Measurements from ENCODE around the gene S100A5. TPM values are rescaled to one million over a fixed set of nuclear protein-coding genes. Genes with fewer than 3 reads are reported as not detected.

The S100A5 gene
- total RNA-seq, 1 donor from 2014 or later = not detected

DNA sequence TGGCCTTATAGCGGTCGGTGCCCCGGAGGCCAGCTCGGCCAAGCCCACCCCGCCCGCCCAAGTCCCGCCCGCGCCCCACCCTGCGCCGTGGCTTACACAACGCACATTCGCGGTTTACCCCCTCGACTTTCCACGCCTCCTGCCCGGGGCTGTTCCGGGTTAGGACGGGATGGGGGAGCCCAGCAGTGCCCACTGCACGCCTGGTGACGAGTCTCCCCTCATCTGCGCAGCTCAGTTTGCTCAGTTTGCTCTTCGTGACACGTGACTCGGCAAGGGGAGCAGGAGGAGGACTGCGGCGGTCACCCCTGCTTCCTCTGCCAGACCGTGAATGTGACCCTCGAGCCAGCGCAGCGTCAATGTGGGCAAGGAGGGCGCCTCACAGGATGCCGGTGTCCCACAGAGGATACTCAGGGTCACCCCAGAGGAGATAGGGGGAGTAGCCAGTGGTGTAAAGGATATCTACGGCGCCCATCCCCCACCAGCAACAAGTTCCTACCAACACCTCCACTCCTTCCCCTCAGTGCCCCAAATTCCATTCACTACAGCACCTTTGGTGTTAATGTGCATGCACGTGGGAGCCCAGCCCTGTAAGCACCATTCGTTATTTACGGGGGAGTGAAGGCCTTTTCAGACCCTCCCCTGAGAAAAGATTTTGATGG lies 4.6 kb downstream of the S100A5 start:
- H3K27ac Mint-ChIP-seq = peak overlapping the region; percentile 20
- no peaks in the 10 kb centered on the region for H3K36me3 Mint-ChIP-seq (ENCODE audit: insufficient read depth)
- no peaks in the 10 kb centered on the region for H3K9me3 Mint-ChIP-seq (ENCODE audit: low read depth)
- peaks cover 28% of the 10 kb centered on the region for H3K4me1 Mint-ChIP-seq (ENCODE audit: low read depth)
- TF ChIP-seq, protein P1, sequence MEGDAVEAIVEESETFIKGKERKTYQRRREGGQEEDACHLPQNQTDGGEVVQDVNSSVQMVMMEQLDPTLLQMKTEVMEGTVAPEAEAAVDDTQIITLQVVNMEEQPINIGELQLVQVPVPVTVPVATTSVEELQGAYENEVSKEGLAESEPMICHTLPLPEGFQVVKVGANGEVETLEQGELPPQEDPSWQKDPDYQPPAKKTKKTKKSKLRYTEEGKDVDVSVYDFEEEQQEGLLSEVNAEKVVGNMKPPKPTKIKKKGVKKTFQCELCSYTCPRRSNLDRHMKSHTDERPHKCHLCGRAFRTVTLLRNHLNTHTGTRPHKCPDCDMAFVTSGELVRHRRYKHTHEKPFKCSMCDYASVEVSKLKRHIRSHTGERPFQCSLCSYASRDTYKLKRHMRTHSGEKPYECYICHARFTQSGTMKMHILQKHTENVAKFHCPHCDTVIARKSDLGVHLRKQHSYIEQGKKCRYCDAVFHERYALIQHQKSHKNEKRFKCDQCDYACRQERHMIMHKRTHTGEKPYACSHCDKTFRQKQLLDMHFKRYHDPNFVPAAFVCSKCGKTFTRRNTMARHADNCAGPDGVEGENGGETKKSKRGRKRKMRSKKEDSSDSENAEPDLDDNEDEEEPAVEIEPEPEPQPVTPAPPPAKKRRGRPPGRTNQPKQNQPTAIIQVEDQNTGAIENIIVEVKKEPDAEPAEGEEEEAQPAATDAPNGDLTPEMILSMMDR (IDR thresholded peaks at IDR 0.05; ENCODE audit: unreplicated experiment) = no peak
- DNase-seq (ENCODE audit: low spot score, unreplicated experiment) = no peak
- peak overlapping the region; percentile 67 for H3K4me3 Mint-ChIP-seq (ENCODE audit: low read depth)
- no peaks in the 10 kb centered on the region for H3K27me3 Mint-ChIP-seq

- TF ChIP-seq, protein P1 (IDR thresholded peaks at IDR 0.05; ENCODE audit: unreplicated experiment) = no peak
- Mint-ChIP-seq H3K4me1 (ENCODE audit: low read depth) (peaks cover 28% of the 10 kb centered on the region), H3K9me3 (ENCODE audit: low read depth) (no peaks in the 10 kb centered on the region), H3K36me3 (ENCODE audit: insufficient read depth) (no peaks in the 10 kb centered on the region), H3K27ac (peak within 1 kb of the TSS; percentile 20), H3K4me3 (ENCODE audit: low read depth) (peak within 1 kb of the TSS; percentile 67), H3K27me3 (no peaks in the 10 kb centered on the region)
- no peak for DNase-seq (ENCODE audit: low spot score, unreplicated experiment)
Measured at GRCh38 chr1:153535242-153536011, 5.3 kb downstream of the S100A5 start, which contains the start of gene S100A6. TSS of gene S100A6 (minus strand) at chr1:153535991. CDS start at chr1:153535339, 652 bp downstream.

- Mint-ChIP-seq H3K9me3 (ENCODE audit: low read depth) (no peaks in the 10 kb centered on the region), H3K27me3 (no peaks in the 10 kb centered on the region), H3K36me3 (ENCODE audit: insufficient read depth) (no peaks in the 10 kb centered on the region), H3K4me1 (ENCODE audit: low read depth) (peaks cover 28% of the 10 kb centered on the region), H3K27ac (no peak overlapping the region), H3K4me3 (ENCODE audit: low read depth) (no peak overlapping the region)
- TF ChIP-seq, protein P1 (IDR thresholded peaks at IDR 0.05; ENCODE audit: unreplicated experiment) = no peak
- DNase-seq (ENCODE audit: low spot score, unreplicated experiment) = no peak
Measured at GRCh38 chr1:153534925-153535241, 5.9 kb downstream of the S100A5 start.

GRCh38 chr1:153534226-153534924 lies 6.4 kb downstream of the S100A5 start:
- TF ChIP-seq, protein P1 (IDR thresholded peaks at IDR 0.05; ENCODE audit: unreplicated experiment) = no peak
- DNase-seq (ENCODE audit: low spot score, unreplicated experiment) = no peak
- no peak overlapping the region for H3K4me3 Mint-ChIP-seq (ENCODE audit: low read depth)

DNA sequence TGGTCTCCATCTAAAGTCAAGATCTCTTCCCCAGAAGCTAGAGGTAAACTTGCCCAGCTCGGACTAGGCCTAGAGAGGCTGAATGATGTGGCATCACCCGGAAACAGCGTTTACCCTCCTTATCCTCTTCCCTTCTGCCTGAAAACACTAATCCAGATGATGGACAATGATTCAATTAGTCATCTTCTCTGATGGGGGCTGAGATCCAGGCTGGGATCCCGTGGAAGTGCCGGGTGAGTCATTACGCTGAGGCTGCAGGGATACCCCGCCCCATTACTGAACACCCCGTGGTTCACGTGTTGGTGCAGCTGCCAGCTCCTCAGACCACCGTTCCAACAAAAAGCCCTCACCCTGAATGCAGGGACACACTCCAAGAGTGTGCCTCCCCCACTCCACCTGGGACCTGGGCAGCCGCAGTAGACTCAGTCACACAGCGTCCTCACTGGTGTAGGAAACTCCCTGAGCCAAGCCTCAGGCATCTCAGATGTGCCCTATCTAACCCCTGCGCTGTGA lies 7.0 kb downstream of the S100A5 start:
- DNase-seq (ENCODE audit: low spot score, unreplicated experiment) = no peak
- H3K27ac Mint-ChIP-seq = no peak overlapping the region
- TF ChIP-seq, protein P1 (IDR thresholded peaks at IDR 0.05; ENCODE audit: unreplicated experiment) = no peak

More at GRCh38 chr1:153534226-153534924, 6.4 kb downstream of the S100A5 start:
- no peak overlapping the region for H3K27ac Mint-ChIP-seq
- no peaks in the 10 kb centered on the region for H3K9me3 Mint-ChIP-seq (ENCODE audit: low read depth)
- H3K4me1 Mint-ChIP-seq (ENCODE audit: low read depth) = peaks cover 27% of the 10 kb centered on the region
- no peaks in the 10 kb centered on the region for H3K36me3 Mint-ChIP-seq (ENCODE audit: insufficient read depth)
- H3K27me3 Mint-ChIP-seq = no peaks in the 10 kb centered on the region

More for the DNA sequence above, 7.0 kb downstream of the S100A5 start:
- H3K4me1 Mint-ChIP-seq (ENCODE audit: low read depth) = peaks cover 27% of the 10 kb centered on the region
- no peaks in the 10 kb centered on the region for H3K36me3 Mint-ChIP-seq (ENCODE audit: insufficient read depth)
- no peaks in the 10 kb centered on the region for H3K9me3 Mint-ChIP-seq (ENCODE audit: low read depth)
- H3K4me3 Mint-ChIP-seq (ENCODE audit: low read depth) = no peak overlapping the region
- no peaks in the 10 kb centered on the region for H3K27me3 Mint-ChIP-seq

Data from progenitor cell of endocrine pancreas (in vitro differentiated cells).